SK-N-SH treated with all-trans-retinoic acid at 6 μM for 48 hours (cell line): ENCODE results near the gene HRH3.

ENCODE experiments used
- ATAC-seq: fragments of 200-7000 bp; cut with Tn5 transposase; 3 replicates; pipeline ENCODE4 v1.9.1; 2020; ENCODE audit warnings: mild to moderate bottlenecking, moderate library complexity
- ARNTL ChIP-seq: fragments of 450-650 bp; formaldehyde crosslinking; IDR thresholded peaks from 2 replicates; pipeline ENCODE4 v1.5.0; 2020; ENCODE audit warnings: low read depth, mild to moderate bottlenecking, moderate library complexity, borderline replicate concordance
- BACH2 ChIP-seq: fragments of 250-450 bp; sonication (Bioruptor Pico); IDR thresholded peaks from 2 replicates; pipeline ENCODE4 v1.9.0; 2021; ENCODE audit warnings: mild to moderate bottlenecking, borderline replicate concordance
- CREB5 ChIP-seq: fragments of 250-450 bp; sonication (Bioruptor Pico); IDR thresholded peaks from 2 replicates; pipeline ENCODE4 v1.5.1; 2020; ENCODE audit warnings: low read depth, mild to moderate bottlenecking, moderate library complexity
- CSDC2 ChIP-seq: fragments of 250-450 bp; sonication (Bioruptor Pico); IDR thresholded peaks from 2 replicates; pipeline ENCODE4 v1.5.0; 2020; ENCODE audit warnings: mild to moderate bottlenecking, moderate library complexity
- ESRRG ChIP-seq: fragments of 250-450 bp; sonication (Bioruptor Pico); IDR thresholded peaks from 2 replicates; pipeline ENCODE4 v1.6.1; 2021; ENCODE audit warnings: mild to moderate bottlenecking
- GLIS3 ChIP-seq: fragments of 250-450 bp; sonication (Bioruptor Pico); IDR thresholded peaks from 2 replicates; pipeline ENCODE4 v1.5.0; 2020; ENCODE audit warnings: mild to moderate bottlenecking, moderate library complexity
- ISL1 ChIP-seq: fragments of 250-450 bp; sonication (Bioruptor Pico); IDR thresholded peaks from 2 replicates; pipeline ENCODE4 v2.1.2; 2022; ENCODE audit warnings: mild to moderate bottlenecking, moderate library complexity
- OSR1 ChIP-seq: fragments of 250-450 bp; sonication (Bioruptor Pico); IDR thresholded peaks from 2 replicates; pipeline ENCODE4 v1.8.0; 2022; ENCODE audit warnings: moderate library complexity, mild to moderate bottlenecking, inconsistent platforms
- PPARA ChIP-seq: fragments of 250-450 bp; sonication (Bioruptor Pico); IDR thresholded peaks from 2 replicates; pipeline ENCODE4 v1.5.0; 2020; ENCODE audit warnings: mild to moderate bottlenecking, borderline replicate concordance
- RARB ChIP-seq: fragments of 250-450 bp; sonication (Bioruptor Pico); IDR thresholded peaks from 2 replicates; pipeline ENCODE4 v1.8.0; 2021; ENCODE audit warnings: mild to moderate bottlenecking, moderate library complexity
- SNAI2 ChIP-seq: fragments of 250-450 bp; sonication (Bioruptor Pico); IDR thresholded peaks from 2 replicates; pipeline ENCODE4 v1.5.0; 2020; ENCODE audit warnings: mild to moderate bottlenecking, moderate library complexity
- TCF4 ChIP-seq: fragments of 250-450 bp; sonication (Bioruptor Pico); IDR thresholded peaks from 2 replicates; pipeline ENCODE4 v1.8.0; 2021; ENCODE audit warnings: mild to moderate bottlenecking, moderate library complexity, borderline replicate concordance
- TOX ChIP-seq: fragments of 250-450 bp; sonication (Bioruptor Pico); IDR thresholded peaks from 2 replicates; pipeline ENCODE4 v1.8.0; 2021; ENCODE audit warnings: mild to moderate bottlenecking, moderate library complexity, borderline replicate concordance
- ZFP3 ChIP-seq: fragments of 250-450 bp; sonication (Bioruptor Pico); IDR thresholded peaks from 2 replicates; pipeline ENCODE4 v1.5.0; 2020; ENCODE audit warnings: mild to moderate bottlenecking, moderate library complexity
- ZFP30 ChIP-seq: fragments of 450-650 bp; formaldehyde crosslinking; IDR thresholded peaks from 2 replicates; pipeline ENCODE4 v1.5.0; 2022; ENCODE audit warnings: mild to moderate bottlenecking, moderate library complexity
- ZNF565 ChIP-seq: fragments of 450-650 bp; formaldehyde crosslinking; conservative IDR thresholded peaks from 2 replicates; pipeline ENCODE4 v1.5.0; 2020; ENCODE audit warnings: low read depth, mild to moderate bottlenecking, moderate library complexity
- ZNF8 ChIP-seq: fragments of 450-650 bp; formaldehyde crosslinking; IDR thresholded peaks from 2 replicates; pipeline ENCODE4 v1.5.0; 2020; ENCODE audit warnings: mild to moderate bottlenecking, moderate library complexity
- TF ChIP-seq, protein P1 (sequence below): fragments of 250-450 bp; sonication (Bioruptor Pico); IDR thresholded peaks from 2 replicates; pipeline ENCODE4 v1.8.0; 2020; ENCODE audit warnings: mild to moderate bottlenecking, moderate library complexity, borderline replicate concordance
- TF ChIP-seq, protein P2 (sequence below): fragments of 250-450 bp; sonication (Bioruptor Pico); IDR thresholded peaks from 2 replicates; pipeline ENCODE4 v1.8.0; 2021; ENCODE audit warnings: low read depth, mild to moderate bottlenecking, moderate library complexity, borderline replicate concordance
- TF ChIP-seq, protein P3 (sequence below): fragments of 250-450 bp; sonication (Bioruptor Pico); IDR thresholded peaks from 2 replicates; pipeline ENCODE4 v1.5.1; 2021; ENCODE audit warnings: mild to moderate bottlenecking, moderate library complexity

The HRH3 gene

GRCh38 chr20:62258499-62259293, 38.6 kb upstream of the HRH3 start:
- TF ChIP-seq OSR1 (CRISPR knock-in tag), result no peak
- no peak for TF ChIP-seq ISL1 (CRISPR knock-in tag)
- no peak for TF ChIP-seq ZFP3 (CRISPR knock-in tag)
- TF ChIP-seq, protein P1, sequence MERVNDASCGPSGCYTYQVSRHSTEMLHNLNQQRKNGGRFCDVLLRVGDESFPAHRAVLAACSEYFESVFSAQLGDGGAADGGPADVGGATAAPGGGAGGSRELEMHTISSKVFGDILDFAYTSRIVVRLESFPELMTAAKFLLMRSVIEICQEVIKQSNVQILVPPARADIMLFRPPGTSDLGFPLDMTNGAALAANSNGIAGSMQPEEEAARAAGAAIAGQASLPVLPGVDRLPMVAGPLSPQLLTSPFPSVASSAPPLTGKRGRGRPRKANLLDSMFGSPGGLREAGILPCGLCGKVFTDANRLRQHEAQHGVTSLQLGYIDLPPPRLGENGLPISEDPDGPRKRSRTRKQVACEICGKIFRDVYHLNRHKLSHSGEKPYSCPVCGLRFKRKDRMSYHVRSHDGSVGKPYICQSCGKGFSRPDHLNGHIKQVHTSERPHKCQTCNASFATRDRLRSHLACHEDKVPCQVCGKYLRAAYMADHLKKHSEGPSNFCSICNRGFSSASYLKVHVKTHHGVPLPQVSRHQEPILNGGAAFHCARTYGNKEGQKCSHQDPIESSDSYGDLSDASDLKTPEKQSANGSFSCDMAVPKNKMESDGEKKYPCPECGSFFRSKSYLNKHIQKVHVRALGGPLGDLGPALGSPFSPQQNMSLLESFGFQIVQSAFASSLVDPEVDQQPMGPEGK (CRISPR knock-in tag), result peak; percentile 80; the same call in 1 of the 2 replicates
- TF ChIP-seq, protein P2, sequence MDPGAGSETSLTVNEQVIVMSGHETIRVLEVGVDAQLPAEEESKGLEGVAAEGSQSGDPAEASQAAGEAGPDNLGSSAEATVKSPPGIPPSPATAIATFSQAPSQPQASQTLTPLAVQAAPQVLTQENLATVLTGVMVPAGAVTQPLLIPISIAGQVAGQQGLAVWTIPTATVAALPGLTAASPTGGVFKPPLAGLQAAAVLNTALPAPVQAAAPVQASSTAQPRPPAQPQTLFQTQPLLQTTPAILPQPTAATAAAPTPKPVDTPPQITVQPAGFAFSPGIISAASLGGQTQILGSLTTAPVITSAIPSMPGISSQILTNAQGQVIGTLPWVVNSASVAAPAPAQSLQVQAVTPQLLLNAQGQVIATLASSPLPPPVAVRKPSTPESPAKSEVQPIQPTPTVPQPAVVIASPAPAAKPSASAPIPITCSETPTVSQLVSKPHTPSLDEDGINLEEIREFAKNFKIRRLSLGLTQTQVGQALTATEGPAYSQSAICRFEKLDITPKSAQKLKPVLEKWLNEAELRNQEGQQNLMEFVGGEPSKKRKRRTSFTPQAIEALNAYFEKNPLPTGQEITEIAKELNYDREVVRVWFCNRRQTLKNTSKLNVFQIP (CRISPR knock-in tag), result no peak
- peak; percentile 91 for ATAC-seq

GRCh38 chr20:62255976-62256375, 35.9 kb upstream of the HRH3 start:
- ATAC-seq, result no peak
- TF ChIP-seq ARNTL (CRISPR knock-in tag) (no peak), TCF4 (CRISPR knock-in tag) (no peak), ESRRG (CRISPR knock-in tag) (no peak), BACH2 (CRISPR knock-in tag) (no peak)
- TF ChIP-seq, protein P2 (CRISPR knock-in tag), result no peak

DNA sequence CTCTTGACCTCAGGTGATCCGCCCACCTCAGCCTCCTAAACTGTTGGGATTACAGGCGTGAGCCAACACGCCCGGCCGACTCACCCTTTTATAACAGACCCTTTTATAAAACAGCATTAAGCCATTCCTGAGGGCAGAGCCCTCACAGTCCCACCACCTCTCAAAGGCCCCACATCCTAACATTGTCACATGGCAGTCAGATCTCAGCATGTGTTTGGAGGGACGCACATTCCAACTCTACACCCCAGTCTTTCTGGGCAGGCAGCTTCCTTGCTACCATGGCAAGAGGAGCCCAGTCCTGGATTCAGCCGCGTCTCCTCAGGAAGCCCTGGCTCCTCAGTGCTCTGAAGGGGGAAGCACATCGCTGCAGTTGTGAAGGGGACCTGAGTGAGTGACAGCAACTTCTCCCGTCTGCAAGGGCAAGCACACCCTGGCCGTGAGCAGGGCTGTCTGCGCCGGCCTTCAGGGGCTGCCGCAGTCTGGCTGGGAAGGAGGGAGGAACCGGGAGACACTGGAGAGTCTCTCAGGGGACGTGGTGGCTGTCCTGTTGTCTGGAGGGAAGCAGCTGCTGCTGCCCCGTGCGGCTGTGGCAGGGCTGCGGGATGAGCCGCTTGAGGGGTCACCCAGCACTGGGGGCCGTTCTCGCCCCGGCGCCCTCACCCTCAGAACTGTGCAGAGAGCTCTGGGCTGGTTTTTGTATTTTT, 34.1 kb upstream of the HRH3 start:
- no peak for ATAC-seq
- TF ChIP-seq ISL1 (CRISPR knock-in tag), result no peak
- TF ChIP-seq CREB5 (CRISPR knock-in tag), result no peak

- no peak for TF ChIP-seq TOX
- no peak for TF ChIP-seq ESRRG (CRISPR knock-in tag)
- TF ChIP-seq GLIS3 (CRISPR knock-in tag), result no peak
- TF ChIP-seq ZNF8 (CRISPR knock-in tag), result no peak
- TF ChIP-seq ARNTL (CRISPR knock-in tag), result no peak
- no peak for TF ChIP-seq RARB (CRISPR knock-in tag)
- no peak for TF ChIP-seq ZFP3 (CRISPR knock-in tag)
- no peak for TF ChIP-seq ZFP30 (CRISPR knock-in tag)
- no peak for TF ChIP-seq ZNF565 (CRISPR knock-in tag)
- no peak for TF ChIP-seq SNAI2 (CRISPR knock-in tag)
- no peak for TF ChIP-seq PPARA (CRISPR knock-in tag)
- TF ChIP-seq OSR1 (CRISPR knock-in tag), result no peak
- TF ChIP-seq CSDC2 (CRISPR knock-in tag), result no peak
- TF ChIP-seq, protein P1 (CRISPR knock-in tag), result no peak
- no peak for TF ChIP-seq CREB5 (CRISPR knock-in tag)
- TF ChIP-seq, protein P3, sequence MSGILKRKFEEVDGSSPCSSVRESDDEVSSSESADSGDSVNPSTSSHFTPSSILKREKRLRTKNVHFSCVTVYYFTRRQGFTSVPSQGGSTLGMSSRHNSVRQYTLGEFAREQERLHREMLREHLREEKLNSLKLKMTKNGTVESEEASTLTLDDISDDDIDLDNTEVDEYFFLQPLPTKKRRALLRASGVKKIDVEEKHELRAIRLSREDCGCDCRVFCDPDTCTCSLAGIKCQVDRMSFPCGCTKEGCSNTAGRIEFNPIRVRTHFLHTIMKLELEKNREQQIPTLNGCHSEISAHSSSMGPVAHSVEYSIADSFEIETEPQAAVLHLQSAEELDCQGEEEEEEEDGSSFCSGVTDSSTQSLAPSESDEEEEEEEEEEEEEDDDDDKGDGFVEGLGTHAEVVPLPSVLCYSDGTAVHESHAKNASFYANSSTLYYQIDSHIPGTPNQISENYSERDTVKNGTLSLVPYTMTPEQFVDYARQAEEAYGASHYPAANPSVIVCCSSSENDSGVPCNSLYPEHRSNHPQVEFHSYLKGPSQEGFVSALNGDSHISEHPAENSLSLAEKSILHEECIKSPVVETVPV (CRISPR knock-in tag), result no peak
- TF ChIP-seq, all 23 proteins: peak for 0
- no peak for ATAC-seq
Measured at GRCh38 chr20:62253398-62253797, 33.3 kb upstream of the HRH3 start.
